Measurements from ENCODE around the gene SCD5.

DNA sequence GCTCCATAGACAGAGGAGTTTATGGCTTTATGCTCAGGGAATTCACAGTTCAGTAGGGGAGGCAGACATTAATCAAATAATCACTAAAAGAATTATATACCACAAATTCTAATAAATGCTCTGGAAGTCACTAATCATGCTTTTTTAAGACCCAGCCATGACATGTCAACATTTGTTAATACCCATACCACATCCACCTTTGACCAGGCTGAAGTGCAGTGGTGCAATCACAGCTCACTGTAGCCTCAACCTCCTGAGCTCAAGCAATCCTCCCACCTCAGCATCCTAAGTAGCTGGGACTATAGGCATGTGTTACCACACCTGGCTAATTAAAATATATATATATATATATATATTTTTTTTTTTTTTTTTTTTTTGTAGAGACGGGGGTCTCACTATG is 12.8 kb upstream of the SCD5 start:
- TF ChIP-seq, protein P1, sequence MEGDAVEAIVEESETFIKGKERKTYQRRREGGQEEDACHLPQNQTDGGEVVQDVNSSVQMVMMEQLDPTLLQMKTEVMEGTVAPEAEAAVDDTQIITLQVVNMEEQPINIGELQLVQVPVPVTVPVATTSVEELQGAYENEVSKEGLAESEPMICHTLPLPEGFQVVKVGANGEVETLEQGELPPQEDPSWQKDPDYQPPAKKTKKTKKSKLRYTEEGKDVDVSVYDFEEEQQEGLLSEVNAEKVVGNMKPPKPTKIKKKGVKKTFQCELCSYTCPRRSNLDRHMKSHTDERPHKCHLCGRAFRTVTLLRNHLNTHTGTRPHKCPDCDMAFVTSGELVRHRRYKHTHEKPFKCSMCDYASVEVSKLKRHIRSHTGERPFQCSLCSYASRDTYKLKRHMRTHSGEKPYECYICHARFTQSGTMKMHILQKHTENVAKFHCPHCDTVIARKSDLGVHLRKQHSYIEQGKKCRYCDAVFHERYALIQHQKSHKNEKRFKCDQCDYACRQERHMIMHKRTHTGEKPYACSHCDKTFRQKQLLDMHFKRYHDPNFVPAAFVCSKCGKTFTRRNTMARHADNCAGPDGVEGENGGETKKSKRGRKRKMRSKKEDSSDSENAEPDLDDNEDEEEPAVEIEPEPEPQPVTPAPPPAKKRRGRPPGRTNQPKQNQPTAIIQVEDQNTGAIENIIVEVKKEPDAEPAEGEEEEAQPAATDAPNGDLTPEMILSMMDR (conservative IDR thresholded peaks at IDR 0.05), result no peak
- TF ChIP-seq ZFX (IDR thresholded peaks at IDR 0.05), result no peak
